Measurements from ENCODE around the gene SDHC. TPM values are rescaled to one million over a fixed set of nuclear protein-coding genes. Genes with fewer than 3 reads are reported as not detected.

SDHC gene
- 31.2 and 36.0 TPM in 2 replicates for total RNA-seq

- peak; percentile 72 for DNase-seq (ENCODE audit: low read depth, low spot score)
Measured at GRCh38 chr1:161314201-161314981, at the start of gene SDHC. TSS of gene SDHC (plus strand) at chr1:161314381. CDS start at chr1:161314406, 25 bp downstream.

GRCh38 chr1:161265305-161265704 lies 48.9 kb upstream of the SDHC start:
- DNase-seq (ENCODE audit: low read depth, low spot score): no peak

GRCh38 chr1:161266202-161266601 lies 48.0 kb upstream of the SDHC start:
- DNase-seq (ENCODE audit: low read depth, low spot score): no peak

DNA sequence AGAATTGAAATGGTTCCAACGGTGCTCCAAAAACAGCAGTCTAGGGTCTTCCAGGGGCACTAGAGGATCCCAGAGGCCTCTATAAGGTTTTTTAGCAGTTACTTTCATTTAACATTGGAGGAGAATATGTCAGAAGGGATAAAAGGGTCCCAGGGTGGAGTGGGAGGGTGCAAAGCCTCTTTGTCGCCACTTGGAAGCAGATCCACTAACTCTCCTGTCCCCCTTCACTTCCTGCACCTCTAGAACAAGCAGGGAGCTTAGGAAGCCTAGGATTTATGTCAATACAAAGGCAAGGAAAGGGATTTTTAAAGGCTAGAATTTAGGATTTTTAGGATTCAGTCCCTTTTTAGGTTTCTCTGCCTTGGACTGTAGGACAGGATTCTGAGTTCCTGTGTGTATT lies 47.3 kb upstream of the SDHC start:
- no peak for DNase-seq (ENCODE audit: low read depth, low spot score)

DNA sequence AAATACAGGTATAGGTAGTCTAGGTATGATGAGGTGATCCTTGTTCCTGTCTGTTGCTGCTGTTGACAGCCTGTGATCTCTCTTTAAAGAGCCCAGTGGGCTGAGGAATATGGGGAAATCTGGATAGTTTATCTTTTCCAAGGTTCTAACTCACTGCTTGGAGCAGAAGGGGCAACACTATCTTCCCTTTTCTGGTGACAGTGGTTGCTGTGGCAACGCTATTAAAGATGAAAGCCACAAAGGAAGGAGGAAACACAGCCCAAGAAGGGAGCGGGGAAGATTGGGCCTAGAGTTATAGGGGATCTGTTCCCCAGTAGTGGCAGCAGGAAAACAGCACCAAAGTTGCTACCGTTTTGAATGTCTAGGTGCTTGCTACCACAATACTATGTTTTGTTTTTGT lies 46.9 kb upstream of the SDHC start:
- no peak for DNase-seq (ENCODE audit: low read depth, low spot score)

DNA sequence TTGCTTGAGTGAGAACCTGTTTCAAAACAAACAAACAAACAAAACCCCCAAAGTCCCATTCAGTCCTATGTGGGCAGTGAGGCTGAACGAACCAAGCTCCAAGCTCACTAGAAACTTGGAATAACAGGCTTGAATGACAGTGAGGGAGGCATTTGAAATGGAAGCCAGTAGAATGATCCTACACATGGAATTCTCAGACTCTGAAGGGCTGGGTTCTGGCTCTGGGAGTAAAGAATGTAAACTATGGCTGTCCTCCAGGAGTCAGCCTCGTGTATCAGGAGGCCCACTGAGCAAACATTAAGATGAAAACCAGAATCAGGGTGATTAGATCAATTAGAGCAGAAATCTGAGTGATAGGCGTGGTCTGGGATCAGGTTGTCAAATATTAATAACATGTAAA lies 40.8 kb upstream of the SDHC start:
- DNase-seq (ENCODE audit: low read depth, low spot score): no peak

DNA sequence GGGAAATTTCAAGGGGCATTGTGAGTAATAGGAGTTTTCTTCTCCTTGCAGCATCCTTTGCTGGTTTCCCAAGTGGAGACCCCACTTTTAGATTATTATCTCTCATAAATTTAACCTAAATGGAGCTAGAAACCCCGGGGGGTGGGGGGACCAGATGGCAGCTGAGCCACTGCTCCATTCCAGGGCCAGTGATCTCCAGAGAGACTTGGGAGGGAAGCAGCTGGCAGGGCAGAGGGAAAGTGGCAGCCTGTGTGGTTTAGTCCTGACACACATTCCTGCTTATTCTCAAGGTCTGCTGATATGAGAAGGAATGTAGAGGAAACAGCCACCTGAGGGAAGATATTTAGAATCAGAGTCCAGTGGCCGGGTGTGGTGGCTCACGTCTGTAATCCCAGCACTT lies 39.3 kb upstream of the SDHC start:
- no peak for DNase-seq (ENCODE audit: low read depth, low spot score)

- DNase-seq (ENCODE audit: low read depth, low spot score): no peak
Measured at GRCh38 chr1:161282991-161283390, 31.2 kb upstream of the SDHC start.

- DNase-seq (ENCODE audit: low read depth, low spot score): no peak
Measured at GRCh38 chr1:161285113-161285512, 29.1 kb upstream of the SDHC start.

GRCh38 chr1:161285521-161285920 lies 28.7 kb upstream of the SDHC start:
- no peak for DNase-seq (ENCODE audit: low read depth, low spot score)

DNA sequence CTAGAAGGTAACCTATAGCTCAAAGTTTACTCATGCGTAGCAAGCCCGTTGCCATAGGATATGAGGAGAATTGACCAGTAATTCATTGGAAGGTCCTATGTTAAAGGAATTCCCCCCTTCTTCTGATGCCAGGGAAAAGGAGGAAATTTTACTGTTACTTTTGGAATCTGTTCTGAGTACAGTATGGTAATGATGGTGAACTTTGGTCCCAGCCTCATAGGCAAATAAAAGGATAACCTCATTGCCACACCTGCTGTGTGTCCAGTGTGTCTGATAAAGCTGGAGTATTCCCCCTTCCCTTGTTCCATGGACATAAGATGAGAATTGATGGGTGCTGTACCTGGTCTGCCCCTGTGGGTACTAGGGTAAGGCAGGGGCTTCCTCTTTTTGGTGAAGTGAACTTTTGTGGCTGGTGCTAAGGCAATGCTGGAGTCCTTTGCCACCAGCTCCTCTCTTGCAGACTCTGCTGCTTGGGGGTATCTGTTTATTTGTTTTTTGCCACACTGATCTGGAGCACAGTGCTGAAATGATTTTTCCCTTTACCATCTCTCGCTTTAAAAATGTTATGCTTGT lies 26.6 kb upstream of the SDHC start:
- DNase-seq (ENCODE audit: low read depth, low spot score): no peak

DNA sequence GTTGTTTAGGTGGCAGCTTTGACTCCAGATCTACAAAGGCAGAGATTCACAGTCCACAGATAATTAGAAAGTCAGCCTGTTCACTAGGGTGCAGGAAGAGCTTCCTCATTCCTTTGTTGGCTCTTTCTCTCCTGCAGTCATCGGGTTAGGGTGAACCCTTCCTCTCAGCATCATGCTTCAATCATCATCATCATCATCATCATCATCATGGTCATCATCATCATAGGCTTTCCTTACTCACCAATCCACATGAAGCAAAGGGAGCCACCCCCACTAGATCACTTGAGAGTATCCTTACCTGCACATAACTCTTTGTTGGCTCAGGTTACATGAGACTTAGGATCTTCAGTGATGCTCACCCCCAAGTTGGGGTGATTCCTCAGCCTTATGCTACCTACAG lies 23.4 kb upstream of the SDHC start:
- DNase-seq (ENCODE audit: low read depth, low spot score): no peak

- DNase-seq (ENCODE audit: low read depth, low spot score): no peak
Measured at GRCh38 chr1:161297415-161297814, 16.8 kb upstream of the SDHC start.

DNA sequence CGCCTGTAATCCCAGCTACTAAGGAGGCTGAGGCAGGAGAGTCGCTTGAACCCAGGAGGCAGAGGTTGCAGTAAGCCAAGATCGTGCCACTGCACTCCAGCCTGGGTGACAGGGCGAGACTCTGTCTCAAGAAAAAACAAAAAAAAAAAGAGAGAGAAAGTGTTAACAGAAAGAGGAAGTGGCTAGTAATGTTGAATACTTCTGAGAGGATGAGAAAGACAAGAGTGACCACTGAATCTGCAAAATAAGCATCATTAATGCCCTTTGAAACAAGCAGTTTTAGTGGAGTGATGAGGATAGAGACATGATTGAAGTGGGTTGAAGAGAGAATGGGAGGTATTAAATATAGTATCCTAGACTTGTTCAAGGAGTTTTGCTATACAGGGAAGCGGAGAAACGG lies 16.1 kb upstream of the SDHC start:
- DNase-seq (ENCODE audit: low read depth, low spot score): no peak

- DNase-seq (ENCODE audit: low read depth, low spot score): no peak
Measured at GRCh38 chr1:161299347-161299746, 14.8 kb upstream of the SDHC start.

- DNase-seq (ENCODE audit: low read depth, low spot score): no peak
Measured at GRCh38 chr1:161300478-161300877, 13.7 kb upstream of the SDHC start.

GRCh38 chr1:161304927-161305866 lies 9.0 kb upstream of the SDHC start:
- no peak for DNase-seq (ENCODE audit: low read depth, low spot score)

DNA sequence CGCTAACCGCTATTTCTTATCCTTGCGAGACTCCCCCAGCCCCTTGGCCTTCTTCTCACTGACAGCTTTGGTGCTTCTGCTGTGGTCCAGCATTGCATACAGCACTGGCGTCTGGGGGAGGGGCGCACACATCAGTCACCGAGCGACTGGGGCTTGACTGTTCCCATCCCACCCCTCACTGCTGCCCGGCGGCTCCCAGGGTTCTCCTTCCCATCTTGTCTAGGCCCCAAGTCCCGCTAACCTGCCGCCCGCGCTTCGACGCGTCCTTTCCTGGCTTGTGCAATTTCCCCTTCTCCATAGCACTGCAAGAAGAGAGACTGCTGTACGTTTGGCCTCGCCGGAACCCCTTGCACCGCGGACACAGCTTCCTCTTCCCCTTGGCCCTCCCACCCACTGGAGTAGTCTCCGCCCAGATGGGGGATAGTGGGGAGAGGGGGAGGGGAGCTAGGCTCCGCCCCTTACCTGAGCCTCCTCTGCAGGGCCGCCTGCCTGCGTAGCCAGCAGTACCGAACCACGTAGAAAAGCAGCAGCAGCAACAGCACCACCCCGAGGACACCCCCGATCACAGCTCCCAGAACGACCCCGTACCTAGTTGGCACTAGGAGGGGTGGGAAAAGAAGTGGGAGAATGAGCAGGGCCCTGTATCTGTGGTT lies 8.2 kb upstream of the SDHC start:
- no peak for DNase-seq (ENCODE audit: low read depth, low spot score)

- DNase-seq (ENCODE audit: low read depth, low spot score): no peak
Measured at GRCh38 chr1:161307230-161307768, 6.9 kb upstream of the SDHC start.

GRCh38 chr1:161307892-161308638 lies 6.1 kb upstream of the SDHC start:
- no peak for DNase-seq (ENCODE audit: low read depth, low spot score)

DNA sequence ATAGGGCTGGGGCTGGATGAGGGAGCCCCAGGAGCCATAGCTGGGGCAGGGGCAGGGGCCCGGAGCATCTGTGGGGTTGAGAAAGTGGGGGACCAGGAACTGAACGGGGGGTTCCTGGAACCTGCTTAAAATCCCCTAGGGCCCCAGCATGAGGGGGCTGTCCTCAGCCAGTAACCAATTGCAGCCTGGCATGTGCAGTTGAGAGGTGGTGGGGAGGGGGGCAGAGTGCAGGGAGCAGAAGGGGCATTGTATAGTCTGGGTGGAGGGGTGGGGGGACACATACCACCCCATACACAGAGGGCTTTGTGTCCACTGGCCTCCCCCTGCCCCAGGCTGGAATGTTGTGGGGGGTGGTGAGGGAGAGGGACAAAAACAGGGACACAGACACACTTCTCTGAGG lies 4.3 kb upstream of the SDHC start, which contains the start of gene MPZ:
TSS of gene MPZ (minus strand) at position 101 of the 400 bp plus-strand sequence. CDS start at position 38, 63 bp downstream.
- DNase-seq (ENCODE audit: low read depth, low spot score): no peak

Data from pulmonary artery endothelial cell (primary cell).